ENCODE data around the gene DDT.

DNA sequence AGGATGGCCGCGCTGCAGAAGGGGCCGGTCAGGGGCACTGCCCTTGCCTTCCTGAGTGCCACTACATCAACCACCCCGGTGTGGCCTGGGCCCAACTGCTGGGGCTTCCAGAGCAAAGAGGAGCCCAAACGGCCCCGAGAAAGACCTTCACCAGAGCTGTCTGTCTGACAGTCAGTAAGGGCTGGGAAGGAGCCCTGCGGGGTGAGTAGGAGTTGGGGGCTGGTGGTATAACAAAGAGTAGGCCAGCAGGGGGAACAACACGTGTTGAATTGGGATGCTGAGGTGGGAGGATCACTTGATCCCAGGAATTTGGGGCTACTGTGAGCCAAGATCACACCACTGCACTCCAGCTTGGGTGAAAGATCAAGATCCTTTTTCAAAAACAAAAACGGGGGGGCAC lies 27.1 kb upstream of the DDT start:
- TF ChIP-seq, protein P1, sequence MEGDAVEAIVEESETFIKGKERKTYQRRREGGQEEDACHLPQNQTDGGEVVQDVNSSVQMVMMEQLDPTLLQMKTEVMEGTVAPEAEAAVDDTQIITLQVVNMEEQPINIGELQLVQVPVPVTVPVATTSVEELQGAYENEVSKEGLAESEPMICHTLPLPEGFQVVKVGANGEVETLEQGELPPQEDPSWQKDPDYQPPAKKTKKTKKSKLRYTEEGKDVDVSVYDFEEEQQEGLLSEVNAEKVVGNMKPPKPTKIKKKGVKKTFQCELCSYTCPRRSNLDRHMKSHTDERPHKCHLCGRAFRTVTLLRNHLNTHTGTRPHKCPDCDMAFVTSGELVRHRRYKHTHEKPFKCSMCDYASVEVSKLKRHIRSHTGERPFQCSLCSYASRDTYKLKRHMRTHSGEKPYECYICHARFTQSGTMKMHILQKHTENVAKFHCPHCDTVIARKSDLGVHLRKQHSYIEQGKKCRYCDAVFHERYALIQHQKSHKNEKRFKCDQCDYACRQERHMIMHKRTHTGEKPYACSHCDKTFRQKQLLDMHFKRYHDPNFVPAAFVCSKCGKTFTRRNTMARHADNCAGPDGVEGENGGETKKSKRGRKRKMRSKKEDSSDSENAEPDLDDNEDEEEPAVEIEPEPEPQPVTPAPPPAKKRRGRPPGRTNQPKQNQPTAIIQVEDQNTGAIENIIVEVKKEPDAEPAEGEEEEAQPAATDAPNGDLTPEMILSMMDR (IDR thresholded peaks at IDR 0.05) = no peak
- no peak for TF ChIP-seq POLR2A (IDR thresholded peaks at IDR 0.05)
